Liver (tissue), 9 donors: ENCODE data around the gene KHDRBS2. TPM values are rescaled to one million over a fixed set of nuclear protein-coding genes. Genes with fewer than 3 reads are reported as not detected.

Experiments used
- DNase-seq: peaks from one replicate; pipeline ENCODE4 v3.0.0-alpha.2; 2017; ENCODE audit warnings: low spot score
- H3K27ac ChIP-seq, 2 donors: one replicate each; pipeline ENCODE4 v1.7.0; 2013; ENCODE audit warnings: inconsistent platforms in 2 of 2, low read length in 2 of 2, control low read depth in 1 of 2, low read depth in 1 of 2, mild to moderate bottlenecking in 1 of 2
- H3K27me3 ChIP-seq, 4 donors: one replicate each; pipeline versions ENCODE4 v1.6.1 to v1.7.0; 2013; ENCODE audit warnings: low read length in 3 of 4, inconsistent platforms in 1 of 4, mild to moderate bottlenecking in 1 of 4, moderate library complexity in 1 of 4; ENCODE audit not compliant: control insufficient read depth in 4 of 4, insufficient read depth in 4 of 4
- H3K36me3 ChIP-seq, 4 donors: one replicate each; pipeline versions ENCODE4 v1.6.1 to v1.7.0; 2013; ENCODE audit warnings: low read length in 3 of 4, mild to moderate bottlenecking in 3 of 4, low read depth in 1 of 4, moderate library complexity in 1 of 4; ENCODE audit not compliant: control insufficient read depth in 4 of 4, insufficient read depth in 3 of 4
- H3K4me1 ChIP-seq, 4 donors: one replicate each; pipeline versions ENCODE4 v1.6.1 to v1.7.0; 2013; ENCODE audit warnings: low read length in 3 of 4, mild to moderate bottlenecking in 3 of 4, moderate library complexity in 1 of 4; ENCODE audit not compliant: control insufficient read depth in 4 of 4, insufficient read depth in 4 of 4
- H3K4me3 ChIP-seq, 3 donors: one replicate each; pipeline versions ENCODE4 v1.6.1 to v1.7.0; 2013; ENCODE audit warnings: low read length in 3 of 3, control low read depth in 1 of 3, low read depth in 1 of 3, mild to moderate bottlenecking in 1 of 3
- H3K9ac ChIP-seq, 2 donors: one replicate each; pipeline ENCODE4 v1.7.0; 2013; ENCODE audit warnings: low read length in 2 of 2, mild to moderate bottlenecking in 2 of 2, moderate library complexity in 2 of 2, control low read depth in 1 of 2, low read depth in 1 of 2
- H3K9me3 ChIP-seq, 4 donors: one replicate each; pipeline versions ENCODE4 v1.6.1 to v1.7.0; 2013; ENCODE audit warnings: low read length in 3 of 4; ENCODE audit not compliant: control insufficient read depth in 4 of 4
- ATF3 ChIP-seq: IDR thresholded peaks from 2 replicates; pipeline ENCODE4 v1.6.1; 2016; ENCODE audit warnings: antibody characterized with exemption
- CTCF ChIP-seq: fragments of 150-350 bp; IDR thresholded peaks from 2 replicates; pipeline ENCODE4 v1.5.1; 2017; ENCODE audit warnings: improper control_type of control experiment, low read depth, low read length; ENCODE audit not compliant: missing input control
- EGR1 ChIP-seq, 2 donors: IDR thresholded peaks; 2 replicates each; pipeline ENCODE4 v1.6.1; 2016 to 2018; ENCODE audit warnings: antibody characterized with exemption in 2 of 2, low read depth in 2 of 2
- FOXA1 ChIP-seq: IDR thresholded peaks from 2 replicates; pipeline ENCODE4 v1.6.1; 2016; ENCODE audit warnings: antibody characterized with exemption
- FOXA2 ChIP-seq: IDR thresholded peaks from 2 replicates; pipeline ENCODE4 v1.6.1; 2016; ENCODE audit warnings: antibody characterized with exemption
- GABPA ChIP-seq, 2 donors: IDR thresholded peaks in 1 of 2; conservative IDR thresholded peaks in 1 of 2; 2 replicates each; pipeline ENCODE4 v1.6.1; 2016; ENCODE audit warnings: antibody characterized with exemption in 2 of 2, mild to moderate bottlenecking in 1 of 2, moderate library complexity in 1 of 2
- HNF4A ChIP-seq, 2 donors: conservative IDR thresholded peaks; 2 replicates each; pipeline ENCODE4 v1.6.1; 2016; ENCODE audit warnings: antibody characterized with exemption in 2 of 2, mild to moderate bottlenecking in 2 of 2
- HNF4G ChIP-seq: IDR thresholded peaks from 2 replicates; pipeline ENCODE4 v1.6.1; 2016; ENCODE audit warnings: antibody characterized with exemption
- JUND ChIP-seq, 2 donors: IDR thresholded peaks; 2 replicates each; pipeline ENCODE4 v1.6.1; 2016; ENCODE audit warnings: antibody characterized with exemption in 2 of 2
- MAX ChIP-seq: IDR thresholded peaks from 2 replicates; pipeline ENCODE4 v1.6.1; 2016; ENCODE audit warnings: antibody characterized with exemption
- NR2F2 ChIP-seq: IDR thresholded peaks from 2 replicates; pipeline ENCODE4 v1.6.1; 2016; ENCODE audit warnings: antibody characterized with exemption
- RAD21 ChIP-seq, 2 donors: IDR thresholded peaks; 2 replicates each; pipeline ENCODE4 v1.6.1; 2016; ENCODE audit warnings: antibody characterized with exemption in 2 of 2, mild to moderate bottlenecking in 2 of 2
- REST ChIP-seq: IDR thresholded peaks from 2 replicates; pipeline ENCODE4 v1.6.1; 2016; ENCODE audit warnings: antibody characterized with exemption, mild to moderate bottlenecking
- RXRA ChIP-seq, 2 donors: IDR thresholded peaks; 2 replicates each; pipeline ENCODE4 v1.6.1; 2017 to 2018; ENCODE audit warnings: antibody characterized with exemption in 2 of 2, mild to moderate bottlenecking in 1 of 2
- SP1 ChIP-seq: IDR thresholded peaks from 2 replicates; pipeline ENCODE4 v1.6.1; 2018; ENCODE audit warnings: antibody characterized with exemption, mild to moderate bottlenecking
- TAF1 ChIP-seq: conservative IDR thresholded peaks from 2 replicates; pipeline ENCODE4 v1.6.1; 2016; ENCODE audit warnings: antibody characterized with exemption, mild to moderate bottlenecking
- YY1 ChIP-seq: IDR thresholded peaks from 2 replicates; pipeline ENCODE4 v1.6.1; 2016; ENCODE audit warnings: antibody characterized with exemption, mild to moderate bottlenecking
- ZBTB33 ChIP-seq: IDR thresholded peaks from 2 replicates; pipeline ENCODE4 v1.6.1; 2016; ENCODE audit warnings: antibody characterized with exemption
- WGBS: extraction: QIAGEN DNeasy Blood & Tissue Kit; methylation state at CpG from one replicate; pipeline ENCODE4 v1.1.7; 2013; 5-methylcytosine and 5-hydroxymethylcytosine counted together
- polyA plus RNA-seq, 2 donors: library from polyadenylated mRNA; stranded (reverse) in 1 of 2; unstranded in 1 of 2; fragments of 200-250 nt in 1 of 2; fragments of >200 nt in 1 of 2; fragmentation: Nextera tagmentation in 1 of 2; extraction: Ambion mirVana in 1 of 2; gene quantifications; one replicate each; pipeline versions ENCODE4 v1.2.1 to v1.2.3, GENCODE V29; 2013 to 2015
- total RNA-seq, 2 donors: library from RNA; depleted of rRNA; stranded (reverse); fragments of >200 nt; gene quantifications; one replicate each; pipeline ENCODE4 v1.2.3, GENCODE V29; 2014
- donor health status: healthy.
- donor health status: healthy.
- donor health status: healthy.
- donor health status: healthy.
- donor health status: healthy.

Gene KHDRBS2
- total and polyA plus RNA-seq, 4 donors: 0.08 to 1.1 TPM; not detected in 2

GRCh38 chr6:61935242-61935846 lies 350.7 kb downstream of the KHDRBS2 start:
- no peaks in the 10 kb centered on the region for H3K27me3 ChIP-seq
- no peak overlapping the region for H3K4me3 ChIP-seq
- H3K36me3 ChIP-seq: no peaks in the 10 kb centered on the region
- 62% methylated on average over 1 of the region's 1 CpG for WGBS
- no peak for TF ChIP-seq MAX
- no peak for TF ChIP-seq FOXA2
- TF ChIP-seq ATF3: no peak
- TF ChIP-seq NR2F2: no peak
- no peak for TF ChIP-seq REST
- no peak for TF ChIP-seq HNF4A (conservative IDR thresholded peaks at IDR 0.05)
- no peak for TF ChIP-seq GABPA (IDR thresholded peaks at IDR 0.05 in 1 of 2, conservative IDR thresholded peaks at IDR 0.05 in 1 of 2)
- TF ChIP-seq RXRA (IDR thresholded peaks at IDR 0.05): no peak
- TF ChIP-seq CTCF: no peak
- no peak for TF ChIP-seq RAD21 (IDR thresholded peaks at IDR 0.05)
- no peak for TF ChIP-seq YY1
- no peak for TF ChIP-seq ZBTB33
- TF ChIP-seq JUND (IDR thresholded peaks at IDR 0.05): no peak
- TF ChIP-seq EGR1 (IDR thresholded peaks at IDR 0.05; ENCODE audit: low read depth in 2 of 2): no peak
- TF ChIP-seq FOXA1: no peak
- no peak for TF ChIP-seq HNF4G
- no peak for TF ChIP-seq SP1
- no peak for TF ChIP-seq TAF1
- H3K4me1 ChIP-seq: no peaks in the 10 kb centered on the region
- H3K9me3 ChIP-seq: no peaks in the 10 kb centered on the region
- DNase-seq: no peak
- no peak overlapping the region for H3K9ac ChIP-seq
- no peak overlapping the region for H3K27ac ChIP-seq
